AG10803 (cell line): ENCODE data around the gene SCD5.
"Not testable (repeated sequence)": the region's sequence is repeated elsewhere in the genome, so short reads cannot be mapped to it uniquely, and the experiment has no call there.

Experiments used
- DNase-seq: peaks from one replicate; pipeline ENCODE4 v3.0.0; 2010; ENCODE audit warnings: low read depth
- H3K4me3 ChIP-seq: 2 replicates; pipeline ENCODE4 v1.5.1; 2011; ENCODE audit warnings: mild to moderate bottlenecking, low read length, control low read depth
- CTCF ChIP-seq: conservative IDR thresholded peaks from 2 replicates; pipeline ENCODE4 v1.5.1; 2011; ENCODE audit warnings: mild to moderate bottlenecking, low read length, control low read depth, inconsistent platforms

SCD5 gene

GRCh38 chr4:82820689-82821088 is 22.1 kb upstream of the SCD5 start:
- DNase-seq, result no peak
- no peak overlapping the region for H3K4me3 ChIP-seq
- TF ChIP-seq CTCF, result no peak

GRCh38 chr4:82818664-82819662 is 20.4 kb upstream of the SCD5 start:
- TF ChIP-seq CTCF, result no peak
- H3K4me3 ChIP-seq, result no peak overlapping the region
- DNase-seq, result no peak

- H3K4me3 ChIP-seq, DNase-seq: not testable (repeated sequence)
These were observed 18.3 kb upstream of the SCD5 start for GRCh38 chr4:82816874-82817273.

- no peak for TF ChIP-seq CTCF
- DNase-seq, result no peak
These were observed 15.4 kb upstream of the SCD5 start for GRCh38 chr4:82814034-82814433.

GRCh38 chr4:82811838-82812341 is 13.3 kb upstream of the SCD5 start:
- no peak overlapping the region for H3K4me3 ChIP-seq
- no peak for DNase-seq
- TF ChIP-seq CTCF, result no peak

More at GRCh38 chr4:82814034-82814433, 15.4 kb upstream of the SCD5 start:
- H3K4me3 ChIP-seq, result no peak overlapping the region

GRCh38 chr4:82811392-82811791 is 12.8 kb upstream of the SCD5 start:
- no peak overlapping the region for H3K4me3 ChIP-seq
- TF ChIP-seq CTCF, result no peak

GRCh38 chr4:82810176-82810575 is 11.6 kb upstream of the SCD5 start:
- DNase-seq, result no peak
- no peak for TF ChIP-seq CTCF
- H3K4me3 ChIP-seq, result no peak overlapping the region

More at GRCh38 chr4:82811392-82811791, 12.8 kb upstream of the SCD5 start:
- DNase-seq, result no peak
